Activated gamma-delta T cell treated with anti-CD3 and anti-CD28 coated beads, Interleukin-2, amount 50 U/mL, for 16 hours (primary cell): ENCODE data around the gene RASGRF1.
"Not testable (repeated sequence)": the region's sequence is repeated elsewhere in the genome, so short reads cannot be mapped to it uniquely, and the experiment has no call there.

Experiments used
- DNase-seq: peaks from one replicate; pipeline ENCODE4 v3.0.0-alpha.2; 2020; ENCODE audit warnings: low read depth

RASGRF1 gene

GRCh38 chr15:79035111-79035601 is 55.4 kb downstream of the RASGRF1 start:
- DNase-seq = no peak

- no peak for DNase-seq
These were observed 56.3 kb downstream of the RASGRF1 start for GRCh38 chr15:79034284-79034683.

GRCh38 chr15:79032656-79033055 is 57.9 kb downstream of the RASGRF1 start:
- DNase-seq = no peak

- no peak for DNase-seq
These were observed 58.8 kb downstream of the RASGRF1 start for GRCh38 chr15:79031821-79032220.

GRCh38 chr15:79031201-79031600 is 59.4 kb downstream of the RASGRF1 start:
- no peak for DNase-seq

GRCh38 chr15:79030470-79030869 is 60.1 kb downstream of the RASGRF1 start:
- DNase-seq = no peak

GRCh38 chr15:79028411-79028964 is 62.1 kb downstream of the RASGRF1 start:
- DNase-seq = no peak

- no peak for DNase-seq
These were observed 62.8 kb downstream of the RASGRF1 start for GRCh38 chr15:79027532-79028410.

- DNase-seq = no peak
These were observed 64.8 kb downstream of the RASGRF1 start for GRCh38 chr15:79025802-79026201.

- no peak for DNase-seq
These were observed 65.4 kb downstream of the RASGRF1 start for GRCh38 chr15:79025201-79025600.

- not testable (repeated sequence) for DNase-seq
These were observed 66.1 kb downstream of the RASGRF1 start for GRCh38 chr15:79024493-79024892.

GRCh38 chr15:79023918-79024317 is 66.7 kb downstream of the RASGRF1 start:
- DNase-seq = no peak

- no peak for DNase-seq
These were observed 67.1 kb downstream of the RASGRF1 start for GRCh38 chr15:79023546-79023890.

GRCh38 chr15:79018960-79019359 is 71.6 kb downstream of the RASGRF1 start:
- DNase-seq = no peak

- no peak for DNase-seq
These were observed 72.6 kb downstream of the RASGRF1 start for GRCh38 chr15:79017953-79018352.

GRCh38 chr15:79016527-79017170 is 73.9 kb downstream of the RASGRF1 start:
- no peak for DNase-seq

- no peak for DNase-seq
These were observed 75.2 kb downstream of the RASGRF1 start for GRCh38 chr15:79015416-79015815.

GRCh38 chr15:79010278-79010677 is 80.3 kb downstream of the RASGRF1 start:
- no peak for DNase-seq

GRCh38 chr15:79009379-79009778 is 81.2 kb downstream of the RASGRF1 start:
- no peak for DNase-seq

- DNase-seq = no peak
These were observed 81.9 kb downstream of the RASGRF1 start for GRCh38 chr15:79008659-79009058.

- DNase-seq = no peak
These were observed 83.5 kb downstream of the RASGRF1 start for GRCh38 chr15:79007066-79007465.

GRCh38 chr15:79006071-79006470 is 84.5 kb downstream of the RASGRF1 start:
- DNase-seq = no peak

- DNase-seq = no peak
These were observed 86.2 kb downstream of the RASGRF1 start for GRCh38 chr15:79004336-79004735.
